ENCODE measurements around the gene ASRGL1. TPM values are rescaled to one million over a fixed set of nuclear protein-coding genes. Genes with fewer than 3 reads are reported as not detected.

ASRGL1 gene
- total RNA-seq, 6 experiments from 2014 or later: 1.8 to 28.5 (median 4.7) TPM

- H3K27me3 ChIP-seq: no peaks in the 10 kb centered on the region
- ATAC-seq (no peak), DNase-seq (no peak)
- intact Hi-C loops (cut with DNase I): no loop called here
- no peaks in the 10 kb centered on the region for H3K9me3 ChIP-seq
- no peak overlapping the region for H3K4me3 ChIP-seq
- 81% methylated on average over 3 of the region's 3 CpGs for WGBS (ENCODE audit: insufficient coverage, low coverage, low lambda C conversion rate, missing lambda C conversion rate)
- no peaks in the 10 kb centered on the region for H3K4me1 ChIP-seq
- H3K27ac ChIP-seq: no peak overlapping the region
- no peaks in the 10 kb centered on the region for H3K36me3 ChIP-seq
- TF ChIP-seq POLR2A (IDR thresholded peaks at IDR 0.05) (no peak), CTCF (IDR thresholded peaks at IDR 0.05) (no peak)
Measured at GRCh38 chr11:62387381-62387780, 50.1 kb downstream of the ASRGL1 start.

GRCh38 chr11:62388999-62389398 lies 51.8 kb downstream of the ASRGL1 start:
- Histone ChIP-seq H3K27ac (no peak overlapping the region), H3K36me3 (no peaks in the 10 kb centered on the region), H3K4me3 (no peak overlapping the region), H3K4me1 (no peaks in the 10 kb centered on the region), H3K9me3 (no peaks in the 10 kb centered on the region), H3K27me3 (no peaks in the 10 kb centered on the region)
- DNase-seq (no peak), ATAC-seq (no peak)
- intact Hi-C loops (cut with DNase I): no loop called here
- TF ChIP-seq POLR2A (IDR thresholded peaks at IDR 0.05) (no peak), CTCF (IDR thresholded peaks at IDR 0.05) (no peak)
- 79% methylated on average over 10 of the region's 11 CpGs for WGBS (ENCODE audit: insufficient coverage, low coverage, low lambda C conversion rate, missing lambda C conversion rate)

GRCh38 chr11:62390237-62390636 lies 53.0 kb downstream of the ASRGL1 start:
- TF ChIP-seq POLR2A (IDR thresholded peaks at IDR 0.05) (no peak), CTCF (IDR thresholded peaks at IDR 0.05) (no peak)
- Histone ChIP-seq H3K4me3 (no peak overlapping the region), H3K36me3 (no peaks in the 10 kb centered on the region), H3K27ac (no peak overlapping the region), H3K27me3 (no peaks in the 10 kb centered on the region), H3K9me3 (no peaks in the 10 kb centered on the region), H3K4me1 (peaks cover 0 to 3% (median 0%) of the 10 kb centered on the region in 4 donors)
- ATAC-seq (no peak), DNase-seq (no peak)
- intact Hi-C loops (cut with DNase I): no loop called here
- 29% methylated on average over 1 of the region's 5 CpGs for WGBS (ENCODE audit: insufficient coverage, low coverage, low lambda C conversion rate, missing lambda C conversion rate)

- no peaks in the 10 kb centered on the region for H3K27me3 ChIP-seq
- no peak overlapping the region for H3K4me3 ChIP-seq
- no peak for DNase-seq
- H3K36me3 ChIP-seq: no peaks in the 10 kb centered on the region
- 60% methylated on average over 1 of the region's 1 CpG for WGBS (ENCODE audit: insufficient coverage, low coverage, low lambda C conversion rate, missing lambda C conversion rate)
- no peak overlapping the region for H3K27ac ChIP-seq
- TF ChIP-seq CTCF (IDR thresholded peaks at IDR 0.05) (no peak), POLR2A (IDR thresholded peaks at IDR 0.05) (no peak)
- no peaks in the 10 kb centered on the region for H3K9me3 ChIP-seq
- ATAC-seq: no peak
- H3K4me1 ChIP-seq: peaks cover 0 to 3% (median 0%) of the 10 kb centered on the region in 4 donors
- intact Hi-C loops (cut with DNase I): no loop called here
Measured at GRCh38 chr11:62390722-62391121, 53.5 kb downstream of the ASRGL1 start.
